DMS79 (cell line): ENCODE measurements around the gene NRN1L.
A peak's percentile ranks its signal among the peaks of the same experiment; 100 is the strongest.

Experiments used
- DNase-seq: peaks from one replicate; lab custom pipeline; 2025; lab: John Stamatoyannopoulos, UW

Gene NRN1L

DNA sequence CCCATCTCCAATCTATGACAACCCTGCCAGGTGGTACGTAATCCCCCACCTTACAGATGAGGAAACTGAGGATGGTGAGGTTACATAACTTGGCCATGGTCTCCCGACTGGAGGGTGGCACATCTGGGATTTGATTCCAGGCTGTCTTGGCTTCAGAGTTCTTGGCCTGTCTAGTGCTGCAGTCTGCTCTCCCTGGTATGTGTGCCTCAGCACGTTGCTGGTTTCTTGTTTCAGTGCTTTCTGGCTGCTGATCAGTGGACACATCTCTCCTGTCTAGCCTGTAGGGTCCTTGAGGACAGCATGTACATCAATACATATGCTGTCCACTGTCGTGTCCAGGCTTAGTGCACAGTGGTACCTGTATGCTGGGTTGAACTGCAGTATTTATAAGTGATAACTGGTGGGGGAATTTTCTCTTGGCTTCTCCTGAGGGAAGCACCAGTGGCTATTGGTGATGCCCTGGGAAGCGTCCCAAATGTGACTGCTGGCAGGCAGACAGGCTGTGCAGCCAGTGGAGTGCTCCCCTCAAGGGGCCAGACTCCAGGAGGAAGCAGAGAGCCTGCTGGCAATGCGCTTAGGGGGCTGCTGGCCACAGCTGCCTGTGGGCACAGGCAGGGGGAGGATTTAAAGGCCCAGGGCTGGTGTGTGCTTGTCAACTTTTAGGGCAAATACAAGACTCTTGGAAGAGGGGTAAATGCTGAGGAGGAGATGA is 32.6 kb downstream of the NRN1L start:
- peak; percentile 44 for DNase-seq

DNA sequence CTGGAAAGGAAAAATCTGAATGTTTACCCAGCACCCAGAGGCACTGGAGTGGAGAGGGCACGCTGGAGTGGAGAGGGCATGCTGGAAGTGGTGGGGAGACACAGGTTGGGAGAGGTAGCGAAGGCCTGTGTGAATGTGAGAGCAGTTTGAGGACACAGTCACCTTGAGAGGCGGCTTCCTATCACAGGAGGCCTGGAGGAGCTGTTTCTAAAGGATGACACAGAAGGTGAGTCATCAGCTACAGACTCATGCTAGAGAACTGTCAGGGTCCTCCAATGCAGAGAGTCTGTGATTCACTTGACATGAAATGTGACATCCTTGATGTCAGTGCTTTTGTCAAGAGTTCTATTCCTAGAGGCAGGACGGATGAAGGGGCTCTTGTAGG is 33.2 kb downstream of the NRN1L start:
- DNase-seq, result no peak

DNA sequence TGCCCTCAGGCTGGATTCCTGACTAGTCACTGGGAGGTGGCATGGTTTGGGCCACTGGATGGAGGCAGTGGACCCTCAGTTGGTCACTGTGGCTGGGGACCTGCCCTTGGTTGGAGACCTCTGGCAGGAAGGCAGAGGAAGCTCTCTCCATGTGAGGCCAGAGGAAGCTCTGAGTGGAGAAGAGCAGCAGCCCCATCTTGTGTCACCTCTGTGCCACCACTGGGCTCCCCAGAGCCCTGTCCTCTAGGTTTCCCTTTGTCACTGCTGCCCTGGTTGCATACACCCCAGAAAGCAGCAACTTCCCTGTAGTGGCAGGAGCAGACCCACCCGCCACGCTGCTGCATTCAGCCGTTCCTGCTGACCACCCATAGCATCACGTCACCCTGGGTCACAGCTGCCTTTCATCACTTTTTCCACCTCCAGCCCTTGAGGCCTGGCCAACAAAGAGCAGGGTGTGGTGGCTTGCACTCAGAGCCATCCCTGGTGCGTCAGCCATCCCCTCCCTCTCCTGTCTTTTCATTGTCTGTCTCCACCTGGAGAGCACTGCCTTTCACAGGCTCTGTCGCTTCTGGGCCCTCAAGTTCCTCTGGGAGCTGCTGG is 35.0 kb downstream of the NRN1L start:
- no peak for DNase-seq

DNA sequence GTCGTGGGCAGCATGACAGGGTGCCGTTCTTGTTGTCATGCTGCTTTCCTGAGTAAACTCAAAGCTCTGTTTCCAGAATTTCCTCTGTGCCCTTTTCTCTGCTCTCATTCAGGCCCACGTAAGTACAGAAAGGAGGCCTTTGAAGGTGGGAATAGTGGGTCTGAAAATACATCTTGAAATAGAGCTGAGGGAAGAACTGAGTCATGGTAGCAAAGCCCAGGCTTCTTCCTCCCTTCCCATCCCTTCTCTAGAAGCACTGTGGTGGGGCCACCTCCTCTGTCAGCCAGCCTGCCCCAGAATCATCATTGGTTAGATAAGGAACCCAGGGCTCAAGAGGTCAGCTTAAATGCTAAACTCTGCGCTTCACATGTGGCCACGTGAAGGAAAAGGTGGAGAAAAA is 37.5 kb downstream of the NRN1L start:
- DNase-seq, result no peak

DNA sequence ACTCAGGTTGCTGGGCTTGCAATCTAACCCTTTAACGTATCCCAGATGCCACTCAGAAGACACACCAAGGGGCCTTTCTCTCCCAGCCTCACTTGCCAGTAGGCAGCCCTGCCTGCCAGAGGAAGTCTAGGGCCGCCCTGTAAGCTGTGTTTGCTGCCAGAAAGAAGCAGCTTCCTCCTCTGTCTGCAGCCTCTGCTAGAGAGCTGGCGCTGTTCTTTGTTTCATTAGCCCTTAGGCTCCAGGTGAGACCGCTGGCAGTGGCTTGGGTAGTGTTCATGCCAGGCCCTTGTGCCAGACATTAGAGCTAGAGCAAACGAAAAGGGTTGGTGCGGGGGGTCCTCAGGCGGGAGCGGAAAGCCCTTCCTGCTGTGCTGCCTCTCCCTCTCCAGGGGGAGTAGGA is 38.1 kb downstream of the NRN1L start:
- DNase-seq, result peak; percentile 82

DNA sequence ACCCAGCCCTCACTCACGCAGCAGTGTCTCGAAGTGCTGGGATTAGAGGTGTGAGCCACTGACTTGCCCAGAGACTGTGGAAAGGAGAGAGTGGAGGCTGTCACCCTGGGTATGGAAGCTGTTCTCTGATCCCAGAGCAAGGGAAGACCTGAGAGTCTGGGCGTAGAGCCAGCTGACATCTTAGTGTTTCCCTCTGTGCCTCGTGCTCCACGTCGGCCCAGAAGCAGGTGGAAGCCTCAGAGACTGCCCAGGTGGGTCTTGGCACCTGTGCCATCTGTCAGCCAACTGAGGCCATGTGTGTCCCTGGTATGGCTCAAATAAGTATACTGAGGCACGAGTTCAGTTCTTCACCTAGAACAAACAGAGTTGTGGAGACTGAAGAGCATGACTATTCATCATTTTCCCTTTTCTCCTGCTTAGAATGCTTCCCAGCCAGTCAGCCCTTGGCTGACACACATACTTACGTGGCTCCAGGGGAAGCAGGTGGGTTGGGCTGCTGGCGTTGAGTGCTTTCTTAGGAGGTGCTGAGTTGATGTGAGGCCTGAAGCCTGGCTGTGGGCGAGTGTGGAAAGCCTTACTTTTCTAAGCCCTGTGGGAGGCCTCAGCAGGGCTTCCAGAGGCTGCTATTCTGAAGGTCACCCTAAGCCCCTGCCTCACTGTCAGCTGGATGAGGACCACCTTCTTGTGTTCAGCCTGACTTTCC is 38.9 kb downstream of the NRN1L start:
- peak; percentile 82 for DNase-seq

DNA sequence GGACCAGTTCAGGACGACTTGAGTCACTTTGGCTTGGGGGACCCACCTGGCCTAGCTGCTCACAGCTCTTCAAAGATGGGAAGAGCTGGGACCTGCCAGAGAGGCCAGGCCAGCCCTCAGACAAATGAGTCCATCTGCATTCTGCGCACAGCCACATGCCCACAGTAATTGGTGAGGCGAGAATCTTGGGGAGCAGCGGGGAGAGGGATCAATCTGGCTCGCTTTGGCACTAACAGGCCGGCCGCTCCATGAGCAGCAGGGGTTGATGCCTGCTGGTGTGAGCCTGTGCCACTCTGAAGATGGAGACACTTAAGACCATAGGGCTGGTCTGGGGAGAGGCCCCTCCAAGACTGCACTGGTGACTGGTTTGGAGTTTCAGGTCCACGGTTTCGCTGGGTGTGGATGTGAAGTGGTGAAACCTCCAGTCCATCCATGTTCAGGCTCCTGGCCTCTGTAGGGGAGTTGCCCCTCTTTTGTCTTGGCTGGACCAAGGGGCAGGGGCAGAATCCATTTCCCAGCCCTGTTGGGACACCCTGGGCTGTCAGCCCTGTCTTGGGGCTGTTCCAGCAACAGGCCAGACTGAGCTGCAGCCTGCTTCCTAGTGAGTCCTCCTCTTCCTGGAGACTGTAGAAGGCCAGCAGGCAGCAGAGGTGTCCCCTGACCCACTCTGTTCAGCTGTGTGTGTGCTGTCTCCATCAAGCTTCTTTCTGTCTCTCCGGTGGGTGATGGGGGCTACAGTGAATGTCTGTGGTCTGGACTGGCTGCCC is 39.6 kb downstream of the NRN1L start:
- no peak for DNase-seq

DNA sequence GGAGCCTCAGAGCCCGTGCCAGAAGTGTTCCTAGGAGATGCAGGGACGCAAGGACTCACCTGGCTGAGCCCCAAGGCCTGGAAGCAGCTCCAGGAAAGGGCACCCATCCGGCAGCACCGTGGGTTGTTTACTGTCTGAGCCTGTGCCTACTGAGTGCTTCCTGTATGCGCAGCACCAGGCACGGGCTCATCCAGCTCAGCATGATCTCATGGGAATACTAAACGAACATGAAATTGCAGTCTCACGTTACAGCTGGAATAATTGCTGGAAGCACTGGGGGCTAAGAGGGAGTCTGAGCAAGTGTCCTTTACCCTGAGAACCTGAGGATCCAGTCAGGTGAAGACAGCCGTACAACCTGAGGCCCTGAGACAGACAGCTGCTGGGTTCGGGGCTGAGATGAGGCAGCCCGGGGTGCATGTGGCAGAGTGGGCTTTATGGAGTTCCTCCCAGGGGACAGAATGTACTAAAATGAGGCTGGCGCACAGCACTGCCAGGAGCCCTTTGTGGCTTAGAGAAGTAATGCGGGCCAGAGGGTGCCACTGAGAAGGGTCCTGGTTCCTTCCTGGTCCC is 41.6 kb downstream of the NRN1L start:
- peak; percentile 67 for DNase-seq

DNA sequence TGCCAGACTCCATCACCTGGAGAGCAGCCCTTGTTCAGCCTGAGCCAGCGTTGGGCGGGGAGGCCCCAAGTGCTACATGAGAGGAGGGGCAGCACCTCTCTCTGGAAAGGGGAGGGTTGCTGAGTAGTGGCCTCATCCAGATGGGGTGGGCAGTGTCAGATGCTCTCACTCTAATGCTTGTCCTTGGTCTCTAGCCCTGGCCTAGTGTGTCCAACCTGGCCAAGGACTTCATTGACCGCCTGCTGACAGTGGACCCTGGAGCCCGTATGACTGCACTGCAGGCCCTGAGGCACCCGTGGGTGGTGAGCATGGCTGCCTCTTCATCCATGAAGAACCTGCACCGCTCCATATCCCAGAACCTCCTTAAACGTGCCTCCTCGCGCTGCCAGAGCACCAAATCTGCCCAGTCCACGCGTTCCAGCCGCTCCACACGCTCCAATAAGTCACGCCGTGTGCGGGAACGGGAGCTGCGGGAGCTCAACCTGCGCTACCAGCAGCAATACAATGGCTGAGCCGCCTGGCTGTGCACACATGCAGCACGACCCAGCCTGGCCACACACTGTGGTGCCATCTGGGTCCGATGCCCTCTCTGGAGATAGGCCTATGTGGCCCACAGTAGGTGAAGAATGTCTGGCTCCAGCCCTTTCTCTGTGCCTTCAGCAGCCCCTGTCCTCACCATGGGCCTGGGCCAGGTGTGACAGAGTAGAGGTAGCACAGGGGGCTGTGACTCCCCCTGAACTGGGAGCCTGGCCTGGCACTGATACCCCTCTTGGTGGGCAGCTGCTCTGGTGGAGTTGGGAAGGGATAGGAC is 42.7 kb downstream of the NRN1L start:
- DNase-seq, result no peak

DNA sequence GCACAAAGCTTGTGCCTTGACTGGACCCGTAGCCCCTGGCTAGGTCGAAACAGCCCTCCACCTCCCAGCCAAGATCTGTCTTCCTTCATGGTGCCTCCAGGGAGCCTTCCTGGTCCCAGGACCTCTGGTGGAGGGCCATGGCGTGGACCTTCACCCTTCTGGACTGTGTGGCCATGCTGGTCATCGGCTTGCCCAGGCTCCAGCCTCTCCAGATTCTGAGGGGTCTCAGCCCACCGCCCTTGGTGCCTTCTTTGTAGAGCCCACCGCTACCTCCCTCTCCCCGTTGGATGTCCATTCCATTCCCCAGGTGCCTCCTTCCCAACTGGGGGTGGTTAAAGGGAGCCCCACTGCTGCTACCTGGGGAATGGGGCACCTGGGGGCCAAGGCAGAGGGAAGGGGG is 43.5 kb downstream of the NRN1L start:
- DNase-seq, result no peak

DNA sequence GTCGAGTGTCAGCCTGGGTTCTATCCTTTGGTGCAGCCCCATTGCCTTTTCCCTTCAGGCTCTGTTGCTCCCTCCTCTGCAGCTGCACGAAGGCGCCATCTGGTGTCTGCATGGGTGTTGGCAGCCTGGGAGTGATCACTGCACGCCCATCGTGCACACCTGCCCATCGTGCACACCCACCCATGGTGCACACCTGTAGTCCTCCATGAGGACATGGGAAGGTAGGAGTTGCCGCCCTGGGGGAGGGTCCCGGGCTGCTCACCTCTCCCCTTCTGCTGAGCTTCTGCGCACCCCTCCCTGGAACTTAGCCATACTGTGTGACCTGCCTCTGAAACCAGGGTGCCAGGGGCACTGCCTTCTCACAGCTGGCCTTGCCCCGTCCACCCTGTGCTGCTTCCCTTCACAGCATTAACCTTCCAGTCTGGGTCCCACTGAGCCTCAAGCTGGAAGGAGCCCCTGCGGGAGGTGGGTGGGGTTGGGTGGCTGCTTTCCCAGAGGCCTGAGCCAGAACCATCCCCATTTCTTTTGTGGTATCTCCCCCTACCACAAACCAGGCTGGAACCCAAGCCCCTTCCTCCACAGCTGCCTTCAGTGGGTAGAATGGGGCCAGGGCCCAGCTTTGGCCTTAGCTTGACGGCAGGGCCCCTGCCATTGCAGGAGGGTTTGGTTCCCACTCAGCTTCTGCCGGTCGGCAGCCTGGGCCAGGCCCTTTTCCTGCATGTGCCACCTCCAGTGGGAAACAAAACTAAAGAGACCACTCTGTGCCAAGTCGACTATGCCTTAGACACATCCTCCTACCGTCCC is 44.1 kb downstream of the NRN1L start:
- DNase-seq, result peak; percentile 51

DNA sequence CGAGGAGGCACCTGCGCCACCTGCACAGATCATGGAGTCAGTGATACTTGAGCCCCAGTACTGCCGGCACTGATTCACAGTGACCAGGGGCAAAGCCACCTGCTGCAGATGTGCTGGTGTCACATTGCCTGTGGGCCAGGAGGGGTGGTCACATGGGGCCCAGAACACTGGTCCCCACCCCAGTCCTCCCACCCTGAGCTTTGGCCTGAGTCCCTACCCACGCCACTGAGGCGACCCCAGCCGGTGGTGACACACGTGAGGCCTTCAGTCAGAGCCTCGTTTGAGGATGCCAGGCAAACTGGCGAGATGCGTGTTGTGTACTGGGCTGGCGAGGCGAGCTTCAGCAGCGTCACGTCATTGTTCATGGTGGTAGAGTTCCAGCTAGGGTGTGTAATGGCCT is 45.5 kb downstream of the NRN1L start:
- no peak for DNase-seq

DNA sequence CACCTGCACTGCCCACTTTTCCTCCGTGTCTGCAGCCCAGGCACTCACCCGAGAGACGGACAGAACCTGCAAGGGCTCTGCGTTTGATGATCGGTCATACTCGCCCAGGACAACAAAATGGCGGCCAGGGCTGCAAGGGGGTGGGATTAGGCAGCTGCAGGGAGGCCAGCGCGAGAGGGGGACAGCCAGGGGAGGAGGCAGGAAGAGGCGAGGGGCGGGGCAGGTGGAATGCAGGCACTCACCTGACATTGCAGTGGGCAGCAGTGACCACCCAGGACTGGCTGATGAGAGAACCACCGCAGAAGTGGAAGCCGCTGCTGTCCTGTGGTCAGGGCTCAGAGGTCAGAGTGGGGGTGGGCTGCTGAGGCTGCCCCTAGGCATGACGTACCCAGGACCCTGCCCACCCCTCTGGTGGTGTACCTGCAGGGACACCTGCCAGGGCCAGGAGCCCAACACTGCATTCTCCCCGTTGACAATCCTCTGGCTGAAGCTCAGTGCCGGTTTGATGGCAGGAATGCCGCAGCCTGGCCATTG is 46.1 kb downstream of the NRN1L start:
- no peak for DNase-seq

DNA sequence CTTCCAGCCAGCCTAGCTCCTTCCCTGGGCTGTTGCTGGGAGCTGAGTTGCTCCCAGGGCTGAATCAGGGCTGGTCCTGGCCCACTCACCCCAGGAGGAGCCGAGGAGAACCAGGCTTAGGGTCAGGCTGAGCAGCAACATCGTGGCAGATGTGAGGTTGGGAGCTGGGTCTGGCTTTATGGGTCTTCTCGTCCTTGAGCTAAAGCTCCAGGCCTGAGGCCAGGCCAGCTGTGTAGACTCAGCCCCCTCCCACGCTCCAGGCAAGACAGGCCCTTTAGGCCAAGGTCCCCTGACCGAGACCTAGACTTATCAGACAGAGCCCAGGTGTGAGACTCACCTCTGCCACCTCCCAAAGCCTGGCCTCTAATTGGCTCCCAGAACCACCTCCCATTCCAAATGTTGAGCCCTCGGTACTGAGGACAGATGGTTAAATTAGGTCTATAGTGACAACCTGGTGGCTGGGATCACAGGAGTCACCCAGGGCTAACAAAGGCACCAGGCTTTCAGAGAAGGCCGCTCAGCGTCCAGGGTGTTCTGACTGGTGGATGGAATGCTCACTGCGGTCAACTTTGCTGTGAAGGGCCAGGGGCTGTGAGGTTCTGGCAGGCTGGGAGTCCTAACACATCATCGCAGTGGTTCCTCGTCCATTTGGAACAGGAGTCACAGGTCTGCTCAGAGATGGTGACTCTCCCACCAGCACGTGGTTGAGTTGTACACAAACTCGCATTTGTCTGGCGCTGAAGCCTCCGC is 47.2 kb downstream of the NRN1L start, which contains the start of gene CTRL:
Gene CTRL (minus strand): TSS at position 151 of the 750 bp plus-strand sequence. CDS start 10 bp downstream, at position 141.
- no peak for DNase-seq

DNA sequence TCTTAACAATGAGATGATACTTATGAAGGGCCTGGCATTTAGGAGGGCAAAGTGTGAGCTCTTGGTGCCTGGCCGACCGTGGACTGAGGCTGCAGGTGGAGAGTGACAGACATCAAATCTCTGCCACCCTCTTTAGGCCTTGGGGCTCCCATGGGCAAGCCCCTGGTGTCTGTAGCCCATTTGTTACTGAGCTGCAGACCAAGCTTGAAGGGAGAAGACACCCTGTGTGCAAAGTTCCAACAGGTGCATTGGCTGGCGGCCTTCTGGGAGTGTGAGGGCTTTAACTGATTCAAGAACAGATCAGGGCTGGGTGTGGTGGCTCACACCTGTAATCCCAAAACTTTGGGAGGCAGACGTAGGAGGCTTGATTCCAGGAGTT is 47.8 kb downstream of the NRN1L start:
- no peak for DNase-seq

DNA sequence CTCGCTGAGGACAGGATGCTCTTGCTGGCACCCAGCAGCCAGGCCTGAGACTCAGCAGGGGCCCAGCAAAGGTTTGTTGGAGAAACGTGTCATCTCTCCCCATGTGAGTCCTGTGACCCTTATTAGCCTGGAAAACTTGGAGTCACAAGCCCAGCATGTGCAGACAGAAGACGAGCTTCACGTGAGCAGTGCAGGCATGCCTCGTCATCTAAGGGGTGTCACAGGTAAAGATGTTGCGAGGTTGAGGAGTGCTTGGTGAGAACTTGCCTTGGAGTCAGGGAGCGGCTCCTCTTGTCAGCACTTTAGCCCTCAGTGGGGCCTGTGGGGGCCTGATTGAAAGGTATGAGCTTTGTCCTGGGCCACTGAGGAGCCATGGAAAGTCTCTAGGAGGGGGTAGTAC is 49.1 kb downstream of the NRN1L start:
- no peak for DNase-seq

DNA sequence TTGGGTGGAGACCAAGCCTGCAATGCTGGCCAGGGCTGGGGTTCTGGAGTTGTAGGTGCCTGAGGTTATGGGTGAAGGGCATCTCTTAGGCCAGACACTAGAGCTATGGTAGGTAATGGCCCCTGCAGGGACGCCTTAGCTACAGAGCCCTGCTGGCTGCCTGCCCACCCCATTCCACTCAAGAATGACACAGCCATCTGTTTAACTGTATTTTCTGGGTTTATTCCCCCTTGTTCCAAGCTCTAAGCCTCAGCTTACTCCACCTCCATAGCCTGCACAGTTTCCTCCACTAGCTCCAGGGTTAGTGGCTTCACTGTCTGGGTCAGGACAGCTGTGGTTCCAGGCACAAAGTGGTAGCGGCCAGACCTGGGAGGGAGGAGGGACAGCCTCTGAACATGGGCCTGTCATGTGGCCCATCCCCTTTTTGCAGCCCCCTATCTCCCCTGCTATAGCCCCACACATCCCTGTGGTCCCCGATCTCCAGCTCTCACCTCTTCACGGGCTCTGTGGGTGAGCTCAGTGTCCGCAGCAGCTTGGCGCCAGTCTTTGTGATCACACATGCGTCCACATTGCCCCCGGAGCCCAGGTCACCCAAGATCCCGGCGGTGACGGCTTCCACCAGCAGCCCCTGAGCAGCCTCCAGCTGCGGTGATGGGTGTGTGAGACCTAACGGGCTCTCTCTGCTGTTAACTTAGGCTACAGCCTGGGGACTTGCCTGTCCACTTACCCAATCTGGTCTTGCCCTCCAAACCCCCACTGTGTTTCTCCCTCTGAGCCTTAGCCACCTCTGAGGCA is 49.8 kb downstream of the NRN1L start:
- no peak for DNase-seq

DNA sequence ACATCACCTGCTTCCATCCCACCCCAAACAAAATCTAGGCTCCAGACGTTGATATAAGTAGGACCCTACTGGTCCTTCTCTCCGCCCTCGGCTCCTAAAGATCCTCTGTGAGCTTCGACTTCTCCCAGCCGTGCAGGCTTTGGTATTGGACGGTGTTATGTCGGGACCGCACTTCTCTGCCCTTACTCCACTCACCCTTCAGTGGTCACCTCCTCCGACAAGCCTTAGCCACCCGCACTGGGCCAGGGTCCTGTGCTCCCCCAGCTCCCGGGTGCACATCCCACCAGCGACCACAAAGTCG is 50.4 kb downstream of the NRN1L start:
- DNase-seq, result no peak
